Natural killer cell treated with Interleukin-12 subunit alpha and Interleukin-12 subunit beta and Interleukin-15 and Interleukin-18, amount 100 ng/mL, for 72 hours (primary cell): Measurements from ENCODE around the gene MPHOSPH8. TPM values are rescaled to one million over a fixed set of nuclear protein-coding genes. Genes with fewer than 3 reads are reported as not detected.

Experiments
- total RNA-seq, 2 donors: library from RNA; stranded (reverse); gene quantifications; one replicate each; pipeline ENCODE4 v1.2.3, GENCODE V29; 2022

The MPHOSPH8 gene
- total RNA-seq, 2 donors from 2014 or later: 33.4 to 39.0 TPM

Other genes starting within 250 kb of the MPHOSPH8 start
- under 1 TPM in 1 of 2 donors, not detected in 1; 0.19 TPM for gene TPTE2, start 72.1 kb upstream of the MPHOSPH8 start, total RNA-seq
- gene PSPC1, start 149.3 kb downstream of the MPHOSPH8 start, total RNA-seq: 100 to 1,000 TPM in 1 of 2 donors, 10 to 100 TPM in 1; 84.5 to 128 TPM
- 10 to 100 TPM; 15.6 to 16.6 TPM for gene ZMYM5, start 230.0 kb downstream of the MPHOSPH8 start, total RNA-seq